Osteoblast (primary cell): ENCODE results near the gene PDE8B. TPM values are rescaled to one million over a fixed set of nuclear protein-coding genes. Genes with fewer than 3 reads are reported as not detected.
A peak's percentile ranks its signal among the peaks of the same experiment; 100 is the strongest.

Experiments used
- DNase-seq: peaks from one replicate; pipeline ENCODE4 v3.0.0; 2011; ENCODE audit warnings: low spot score, mixed read lengths; ENCODE audit not compliant: insufficient read length; ENCODE audit errors: missing footprints
- H2AFZ ChIP-seq: 2 replicates; pipeline ENCODE4 v1.6.0; 2011; ENCODE audit warnings: mild to moderate bottlenecking, low read length
- H3K27ac ChIP-seq: 2 replicates; pipeline ENCODE4 v1.5.1; 2011; ENCODE audit warnings: mild to moderate bottlenecking, low read depth, low read length, moderate library complexity
- H3K27me3 ChIP-seq: 2 replicates; pipeline ENCODE4 v1.6.0; 2012; ENCODE audit warnings: mild to moderate bottlenecking, control low read depth, inconsistent platforms, low read length, moderate library complexity; ENCODE audit not compliant: insufficient read depth
- H3K36me3 ChIP-seq: 2 replicates; pipeline ENCODE4 v1.5.1; 2011; ENCODE audit warnings: mild to moderate bottlenecking, low read length, control low read depth, moderate library complexity; ENCODE audit not compliant: insufficient read depth
- H3K4me1 ChIP-seq: 2 replicates; pipeline ENCODE4 v1.5.1; 2011; ENCODE audit warnings: mild to moderate bottlenecking, low read length, control low read depth, moderate library complexity; ENCODE audit not compliant: insufficient read depth
- H3K4me2 ChIP-seq: 2 replicates; pipeline ENCODE4 v1.6.0; 2011; ENCODE audit warnings: mild to moderate bottlenecking, low read length; ENCODE audit not compliant: insufficient read depth
- H3K4me3 ChIP-seq: fragments of 200-600 bp; sonication (generic); 3 replicates; pipeline ENCODE4 v1.5.1; 2012; ENCODE audit warnings: mild to moderate bottlenecking, low read length, inconsistent platforms; ENCODE audit not compliant: insufficient read depth
- H3K79me2 ChIP-seq: 2 replicates; pipeline ENCODE4 v1.6.0; 2012; ENCODE audit warnings: mild to moderate bottlenecking, low read length, control low read depth, inconsistent platforms; ENCODE audit not compliant: insufficient read depth
- H3K9me3 ChIP-seq: 2 replicates; pipeline ENCODE4 v1.5.1; 2011; ENCODE audit warnings: low read depth, low read length, control low read depth
- H4K20me1 ChIP-seq: 2 replicates; pipeline ENCODE4 v1.6.0; 2012; ENCODE audit warnings: mild to moderate bottlenecking, low read length, control low read depth; ENCODE audit not compliant: insufficient read depth
- total RNA-seq: library from RNA; depleted of rRNA; stranded (reverse); fragments of >200 nt; gene quantifications from 2 replicates; pipeline ENCODE4 v1.2.3, GENCODE V29; 2012
- TF ChIP-seq, protein P1 (sequence below): IDR thresholded peaks from 2 replicates; pipeline ENCODE4 v1.5.1; 2011; ENCODE audit warnings: mild to moderate bottlenecking, low read depth, low read length, moderate library complexity; ENCODE audit errors: extremely low read depth

PDE8B gene
- total RNA-seq, 1 donor = under 0.01 TPM

DNA sequence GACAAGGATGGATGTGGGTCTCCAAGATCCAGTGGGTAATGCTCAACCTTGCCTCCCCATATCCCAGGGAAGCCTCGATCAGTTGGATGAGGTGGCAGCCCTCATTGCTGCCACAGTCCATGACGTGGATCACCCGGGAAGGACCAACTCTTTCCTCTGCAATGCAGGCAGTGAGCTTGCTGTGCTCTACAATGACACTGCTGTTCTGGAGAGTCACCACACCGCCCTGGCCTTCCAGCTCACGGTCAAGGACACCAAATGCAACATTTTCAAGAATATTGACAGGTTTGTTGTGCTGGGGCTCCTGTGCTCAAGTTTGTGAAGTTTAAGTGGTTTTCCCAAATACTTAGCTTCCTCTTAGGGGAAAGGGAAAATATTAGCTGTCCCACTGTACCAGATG lies 207.7 kb downstream of the PDE8B start:
- Histone ChIP-seq H4K20me1 (no peaks in the 10 kb centered on the region), H3K4me3 (no peak overlapping the region), H3K79me2 (no peaks in the 10 kb centered on the region), H3K36me3 (no peaks in the 10 kb centered on the region), H3K27ac (no peak overlapping the region), H3K27me3 (no peaks in the 10 kb centered on the region), H3K4me2 (peak overlapping the region; percentile 41), H3K9me3 (no peaks in the 10 kb centered on the region), H2AFZ (peak overlapping the region; percentile 47), H3K4me1 (peaks cover 12% of the 10 kb centered on the region)
- TF ChIP-seq, protein P1, sequence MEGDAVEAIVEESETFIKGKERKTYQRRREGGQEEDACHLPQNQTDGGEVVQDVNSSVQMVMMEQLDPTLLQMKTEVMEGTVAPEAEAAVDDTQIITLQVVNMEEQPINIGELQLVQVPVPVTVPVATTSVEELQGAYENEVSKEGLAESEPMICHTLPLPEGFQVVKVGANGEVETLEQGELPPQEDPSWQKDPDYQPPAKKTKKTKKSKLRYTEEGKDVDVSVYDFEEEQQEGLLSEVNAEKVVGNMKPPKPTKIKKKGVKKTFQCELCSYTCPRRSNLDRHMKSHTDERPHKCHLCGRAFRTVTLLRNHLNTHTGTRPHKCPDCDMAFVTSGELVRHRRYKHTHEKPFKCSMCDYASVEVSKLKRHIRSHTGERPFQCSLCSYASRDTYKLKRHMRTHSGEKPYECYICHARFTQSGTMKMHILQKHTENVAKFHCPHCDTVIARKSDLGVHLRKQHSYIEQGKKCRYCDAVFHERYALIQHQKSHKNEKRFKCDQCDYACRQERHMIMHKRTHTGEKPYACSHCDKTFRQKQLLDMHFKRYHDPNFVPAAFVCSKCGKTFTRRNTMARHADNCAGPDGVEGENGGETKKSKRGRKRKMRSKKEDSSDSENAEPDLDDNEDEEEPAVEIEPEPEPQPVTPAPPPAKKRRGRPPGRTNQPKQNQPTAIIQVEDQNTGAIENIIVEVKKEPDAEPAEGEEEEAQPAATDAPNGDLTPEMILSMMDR = no peak
- DNase-seq = peak; percentile 36

DNA sequence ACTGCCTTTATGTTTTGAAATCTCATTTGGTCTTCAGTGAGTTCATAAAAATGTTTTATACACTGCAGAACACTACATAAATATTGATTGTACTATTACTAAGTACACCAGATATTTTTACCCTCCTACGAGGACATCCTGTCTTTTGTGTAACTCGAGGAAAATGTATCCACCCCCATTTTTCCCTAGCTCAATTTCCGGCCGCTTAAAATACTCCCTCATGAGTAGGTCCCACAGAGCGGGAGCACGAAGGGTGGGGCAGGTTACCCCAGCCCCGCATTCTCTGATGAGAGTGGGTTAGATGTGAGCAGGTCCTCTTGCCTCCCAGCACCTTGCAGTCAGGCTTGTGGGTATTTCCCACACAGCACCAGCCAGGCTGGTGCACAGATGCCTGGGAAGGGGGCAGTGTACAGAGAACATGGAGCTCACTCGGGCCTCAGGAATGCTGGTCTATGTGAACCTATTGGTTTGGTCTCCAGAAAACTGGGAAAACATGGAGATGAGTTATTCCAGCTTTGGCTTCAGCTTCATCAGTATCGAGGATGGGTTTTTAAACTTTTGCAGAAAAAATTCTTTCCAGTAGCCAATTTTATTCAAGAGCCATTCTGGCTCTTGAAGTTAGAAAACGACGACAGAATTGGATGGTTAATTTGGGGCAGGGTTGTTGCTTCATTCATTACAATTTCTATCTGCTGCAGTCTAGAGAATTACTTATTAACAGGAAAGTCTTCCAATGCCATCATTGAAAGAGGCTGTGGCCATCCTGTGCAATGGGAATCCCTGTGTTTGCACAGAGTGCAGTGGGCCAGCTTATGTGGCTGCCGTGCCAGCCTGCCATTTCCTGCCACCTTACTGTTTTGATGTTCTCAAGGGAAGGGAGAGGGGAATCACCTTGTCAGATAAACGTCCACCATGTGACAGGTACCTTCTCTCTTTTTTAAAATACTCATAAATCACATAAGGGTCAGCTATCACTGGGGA lies 208.4 kb downstream of the PDE8B start:
- DNase-seq = peak; percentile 80
- Histone ChIP-seq H3K79me2 (no peaks in the 10 kb centered on the region), H3K4me1 (peaks cover 12% of the 10 kb centered on the region), H3K9me3 (no peaks in the 10 kb centered on the region), H2AFZ (no peak overlapping the region), H3K4me3 (peak overlapping the region; percentile 12), H3K4me2 (peak overlapping the region; percentile 41), H3K36me3 (no peaks in the 10 kb centered on the region), H3K27me3 (no peaks in the 10 kb centered on the region), H3K27ac (no peak overlapping the region), H4K20me1 (no peaks in the 10 kb centered on the region)
- TF ChIP-seq, protein P1 = no peak

DNA sequence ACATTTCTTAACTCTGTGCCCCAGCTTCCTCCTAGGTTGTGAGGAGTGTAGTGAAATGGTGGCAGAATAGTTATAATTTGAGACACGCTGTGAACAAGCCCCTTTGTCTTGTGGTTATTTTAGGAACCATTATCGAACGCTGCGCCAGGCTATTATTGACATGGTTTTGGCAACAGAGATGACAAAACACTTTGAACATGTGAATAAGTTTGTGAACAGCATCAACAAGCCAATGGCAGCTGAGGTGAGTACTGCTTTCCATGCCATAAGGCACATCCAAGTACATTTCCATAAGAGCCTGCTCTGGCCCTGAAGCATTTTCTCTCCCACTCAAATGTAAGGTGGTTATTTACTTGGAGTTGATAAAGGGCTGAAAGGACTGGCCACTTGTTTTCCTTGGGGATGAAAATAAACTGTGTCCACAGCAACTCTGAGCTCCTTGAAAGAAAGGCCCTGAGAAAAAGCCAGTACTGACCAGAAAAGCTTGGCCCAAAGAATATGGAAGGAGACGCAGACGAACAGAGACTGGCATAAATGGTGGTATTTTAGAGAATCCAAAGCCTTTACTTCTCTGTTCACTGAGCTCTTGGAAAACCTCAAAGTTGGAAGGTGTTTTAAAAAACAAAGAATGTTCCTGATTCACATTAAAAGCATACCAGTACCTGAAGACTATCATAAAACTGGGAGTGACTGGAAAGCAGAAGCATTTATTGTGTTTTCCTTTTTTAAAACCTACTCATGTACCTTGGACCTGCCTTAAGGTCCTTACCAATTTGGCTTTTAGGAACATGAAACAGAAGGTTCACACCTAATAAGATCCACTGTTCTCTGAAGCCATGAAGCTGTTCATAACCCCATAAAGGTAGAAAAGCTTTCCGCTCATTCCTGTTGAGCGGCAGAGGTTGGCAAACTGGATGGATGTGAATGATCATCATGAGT lies 209.4 kb downstream of the PDE8B start:
- no peak overlapping the region for H3K4me3 ChIP-seq
- peaks cover 12% of the 10 kb centered on the region for H3K4me1 ChIP-seq
- no peak overlapping the region for H3K27ac ChIP-seq
- H3K4me2 ChIP-seq = no peak overlapping the region
- no peaks in the 10 kb centered on the region for H3K9me3 ChIP-seq
- H2AFZ ChIP-seq = no peak overlapping the region
- no peaks in the 10 kb centered on the region for H3K27me3 ChIP-seq
- H3K79me2 ChIP-seq = no peaks in the 10 kb centered on the region
- TF ChIP-seq, protein P1 = no peak
- no peaks in the 10 kb centered on the region for H4K20me1 ChIP-seq
- H3K36me3 ChIP-seq = no peaks in the 10 kb centered on the region
- DNase-seq = peak; percentile 57
